ENCODE measurements around the gene RHOT1. TPM values are rescaled to one million over a fixed set of nuclear protein-coding genes. Genes with fewer than 3 reads are reported as not detected.

RHOT1 gene
- total RNA-seq, 1 donor from 2014 or later, result 26.2 TPM

DNA sequence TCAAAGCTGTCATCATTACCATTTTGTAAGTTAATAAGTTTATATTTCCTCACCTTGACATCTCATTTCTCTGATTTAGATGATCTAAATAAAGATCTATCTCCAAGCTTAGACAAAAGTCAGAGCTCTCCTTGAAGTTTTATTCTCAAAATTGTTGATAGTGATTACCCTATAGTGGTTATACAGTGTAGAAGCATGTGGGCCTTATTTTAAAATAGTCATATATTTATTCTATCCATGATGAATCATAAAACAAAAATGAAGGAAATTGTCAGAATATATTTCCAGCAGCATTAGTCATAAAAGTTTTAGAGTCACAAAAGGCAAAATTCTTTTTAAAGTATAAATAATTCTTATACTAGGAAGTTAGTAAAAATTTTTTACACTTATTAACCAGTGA, 49.0 kb downstream of the RHOT1 start:
- TF ChIP-seq, protein P1, sequence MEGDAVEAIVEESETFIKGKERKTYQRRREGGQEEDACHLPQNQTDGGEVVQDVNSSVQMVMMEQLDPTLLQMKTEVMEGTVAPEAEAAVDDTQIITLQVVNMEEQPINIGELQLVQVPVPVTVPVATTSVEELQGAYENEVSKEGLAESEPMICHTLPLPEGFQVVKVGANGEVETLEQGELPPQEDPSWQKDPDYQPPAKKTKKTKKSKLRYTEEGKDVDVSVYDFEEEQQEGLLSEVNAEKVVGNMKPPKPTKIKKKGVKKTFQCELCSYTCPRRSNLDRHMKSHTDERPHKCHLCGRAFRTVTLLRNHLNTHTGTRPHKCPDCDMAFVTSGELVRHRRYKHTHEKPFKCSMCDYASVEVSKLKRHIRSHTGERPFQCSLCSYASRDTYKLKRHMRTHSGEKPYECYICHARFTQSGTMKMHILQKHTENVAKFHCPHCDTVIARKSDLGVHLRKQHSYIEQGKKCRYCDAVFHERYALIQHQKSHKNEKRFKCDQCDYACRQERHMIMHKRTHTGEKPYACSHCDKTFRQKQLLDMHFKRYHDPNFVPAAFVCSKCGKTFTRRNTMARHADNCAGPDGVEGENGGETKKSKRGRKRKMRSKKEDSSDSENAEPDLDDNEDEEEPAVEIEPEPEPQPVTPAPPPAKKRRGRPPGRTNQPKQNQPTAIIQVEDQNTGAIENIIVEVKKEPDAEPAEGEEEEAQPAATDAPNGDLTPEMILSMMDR (conservative IDR thresholded peaks at IDR 0.05), result no peak
- DNase-seq (ENCODE audit: extremely low spot score, unreplicated experiment), result no peak
- no peaks in the 10 kb centered on the region for H3K4me1 Mint-ChIP-seq (ENCODE audit: unreplicated experiment)
- H3K36me3 Mint-ChIP-seq, result peaks cover 14% of the 10 kb centered on the region
- no peak overlapping the region for H3K27ac Mint-ChIP-seq
- H3K27me3 Mint-ChIP-seq, result no peaks in the 10 kb centered on the region
- no peaks in the 10 kb centered on the region for H3K9me3 Mint-ChIP-seq
- no peak overlapping the region for H3K4me3 Mint-ChIP-seq

DNA sequence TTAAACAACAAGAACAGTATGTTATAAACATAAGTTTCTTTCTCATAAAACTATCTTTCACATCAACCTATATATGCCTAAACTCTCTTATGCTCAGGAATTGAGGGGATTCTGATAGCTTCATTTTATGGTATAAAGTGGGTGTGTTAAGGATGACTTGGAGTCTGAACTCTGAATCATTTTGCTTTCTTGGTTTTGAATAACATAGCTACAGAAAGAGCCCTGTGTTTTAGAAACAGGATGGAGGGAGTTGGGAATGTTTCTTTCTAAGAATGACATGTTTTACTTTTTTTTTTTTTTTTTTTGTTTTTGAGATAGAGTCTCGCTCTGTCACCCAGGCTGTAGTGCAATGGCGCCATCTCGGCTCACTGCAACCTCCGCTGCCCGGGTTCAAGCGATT, 50.1 kb downstream of the RHOT1 start:
- H3K27ac Mint-ChIP-seq, result no peak overlapping the region
- no peak for DNase-seq (ENCODE audit: extremely low spot score, unreplicated experiment)
- no peak overlapping the region for H3K4me3 Mint-ChIP-seq
- TF ChIP-seq, protein P1 (conservative IDR thresholded peaks at IDR 0.05), result no peak
- H3K36me3 Mint-ChIP-seq, result peaks cover 18% of the 10 kb centered on the region
- no peaks in the 10 kb centered on the region for H3K4me1 Mint-ChIP-seq (ENCODE audit: unreplicated experiment)
- H3K27me3 Mint-ChIP-seq, result no peaks in the 10 kb centered on the region
- no peaks in the 10 kb centered on the region for H3K9me3 Mint-ChIP-seq

DNA sequence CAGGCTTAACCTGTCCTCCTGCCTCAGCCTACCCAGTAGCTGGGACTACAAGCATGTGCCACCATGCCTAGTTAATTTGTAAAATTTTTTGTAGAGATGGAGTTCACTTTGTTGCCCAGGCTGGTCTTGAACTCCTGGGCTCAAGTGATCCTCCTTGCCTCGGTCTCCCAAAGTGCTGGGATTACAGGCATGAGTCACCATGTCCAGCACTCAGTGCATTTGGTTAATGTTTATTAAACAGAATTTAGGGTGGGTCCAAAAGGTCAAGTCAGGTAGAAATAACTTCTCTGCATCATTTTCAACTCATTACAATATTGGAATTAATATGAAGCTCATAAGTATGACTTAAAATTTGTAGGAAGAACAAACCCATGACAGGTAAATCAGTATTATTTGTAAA, 55.7 kb downstream of the RHOT1 start:
- Mint-ChIP-seq H3K27me3 (no peaks in the 10 kb centered on the region), H3K27ac (no peak overlapping the region), H3K9me3 (no peaks in the 10 kb centered on the region), H3K4me1 (ENCODE audit: unreplicated experiment) (no peaks in the 10 kb centered on the region), H3K36me3 (peaks cover 21% of the 10 kb centered on the region), H3K4me3 (no peak overlapping the region)
- DNase-seq (ENCODE audit: extremely low spot score, unreplicated experiment), result no peak
- TF ChIP-seq, protein P1 (conservative IDR thresholded peaks at IDR 0.05), result no peak

DNA sequence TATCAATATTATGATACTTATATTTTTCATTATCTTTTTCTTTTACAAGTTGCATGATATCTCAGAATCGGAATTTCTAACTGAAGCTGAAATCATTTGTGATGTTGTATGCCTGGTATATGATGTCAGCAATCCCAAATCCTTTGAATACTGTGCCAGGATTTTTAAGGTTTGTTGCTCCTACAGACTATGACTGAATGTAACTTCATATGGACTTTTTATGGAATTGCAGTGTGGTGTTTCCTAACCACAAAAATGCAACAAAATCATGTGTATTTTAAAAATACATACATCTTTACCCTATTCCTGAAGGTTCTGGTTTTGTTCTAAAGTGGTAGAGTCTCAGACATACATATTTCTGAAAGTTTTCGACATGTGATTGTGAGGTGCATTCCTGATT, 64.6 kb downstream of the RHOT1 start:
- H3K27ac Mint-ChIP-seq, result no peak overlapping the region
- H3K4me3 Mint-ChIP-seq, result no peak overlapping the region
- TF ChIP-seq, protein P1 (conservative IDR thresholded peaks at IDR 0.05), result no peak
- DNase-seq (ENCODE audit: extremely low spot score, unreplicated experiment), result no peak
- H3K27me3 Mint-ChIP-seq, result no peaks in the 10 kb centered on the region
- H3K36me3 Mint-ChIP-seq, result peaks cover 26% of the 10 kb centered on the region
- H3K9me3 Mint-ChIP-seq, result no peaks in the 10 kb centered on the region
- H3K4me1 Mint-ChIP-seq (ENCODE audit: unreplicated experiment), result no peaks in the 10 kb centered on the region

DNA sequence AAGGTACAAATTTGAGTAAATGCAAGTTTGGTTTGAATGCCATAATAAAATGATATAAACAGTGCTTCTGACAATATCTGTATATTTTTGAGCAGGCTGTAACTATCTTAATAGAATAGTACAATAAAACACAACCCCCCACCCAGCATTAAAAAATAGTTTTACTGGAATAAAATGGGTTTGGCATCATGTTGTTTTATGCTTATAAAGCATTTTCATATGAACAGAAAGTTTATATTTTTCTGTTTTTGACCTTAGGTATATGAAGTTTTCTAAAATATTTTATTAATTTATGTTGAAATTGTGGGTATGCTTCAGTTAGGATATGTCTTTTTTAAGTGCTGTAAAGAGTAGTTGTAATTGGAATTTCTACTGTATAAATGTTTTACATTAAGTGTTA, 66.1 kb downstream of the RHOT1 start:
- H3K9me3 Mint-ChIP-seq, result no peaks in the 10 kb centered on the region
- TF ChIP-seq, protein P1 (conservative IDR thresholded peaks at IDR 0.05), result no peak
- H3K4me3 Mint-ChIP-seq, result no peak overlapping the region
- no peak overlapping the region for H3K27ac Mint-ChIP-seq
- H3K4me1 Mint-ChIP-seq (ENCODE audit: unreplicated experiment), result no peaks in the 10 kb centered on the region
- no peak for DNase-seq (ENCODE audit: extremely low spot score, unreplicated experiment)
- peaks cover 25% of the 10 kb centered on the region for H3K36me3 Mint-ChIP-seq
- no peaks in the 10 kb centered on the region for H3K27me3 Mint-ChIP-seq

DNA sequence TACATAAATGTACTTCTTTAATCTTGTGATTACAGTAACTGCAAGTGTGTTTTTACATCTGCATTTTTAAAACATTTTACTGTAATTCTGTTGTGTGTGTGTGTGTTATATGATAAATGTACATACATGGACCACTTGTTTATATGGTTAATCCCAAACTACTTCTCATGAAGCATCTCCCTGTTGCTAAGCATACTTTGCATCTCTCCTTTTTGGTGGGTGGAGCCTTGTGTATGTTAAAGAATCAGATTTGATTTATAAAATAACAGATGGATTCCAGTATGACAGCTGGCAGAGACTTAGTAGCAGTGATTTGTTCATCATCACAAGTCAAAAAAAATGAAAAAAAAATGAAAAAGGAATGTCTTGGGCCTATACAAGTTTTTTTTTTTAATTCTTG, 67.3 kb downstream of the RHOT1 start:
- TF ChIP-seq, protein P1 (conservative IDR thresholded peaks at IDR 0.05), result no peak
- peaks cover 29% of the 10 kb centered on the region for H3K36me3 Mint-ChIP-seq
- no peaks in the 10 kb centered on the region for H3K4me1 Mint-ChIP-seq (ENCODE audit: unreplicated experiment)
- no peaks in the 10 kb centered on the region for H3K27me3 Mint-ChIP-seq
- no peak for DNase-seq (ENCODE audit: extremely low spot score, unreplicated experiment)
- H3K9me3 Mint-ChIP-seq, result no peaks in the 10 kb centered on the region
- H3K4me3 Mint-ChIP-seq, result no peak overlapping the region
- no peak overlapping the region for H3K27ac Mint-ChIP-seq

Data from type B pancreatic cell (in vitro differentiated cells).